Sigmoid colon (tissue), 7 donors: Measurements from ENCODE around the gene HIVEP3. TPM values are rescaled to one million over a fixed set of nuclear protein-coding genes. Genes with fewer than 3 reads are reported as not detected.
A peak's percentile ranks its signal among the peaks of the same experiment; 100 is the strongest.

Source experiments
- DNase-seq: peaks from one replicate; pipeline ENCODE4 v3.0.0-alpha.2; 2019
- H3K27ac ChIP-seq, 4 donors: fragments of 200-600 bp; sonication (generic); one replicate each; pipeline ENCODE4 v1.5.1; 2016 to 2019; ENCODE audit warnings: mild to moderate bottlenecking in 1 of 4
- H3K27me3 ChIP-seq, 3 donors: fragments of 200-600 bp; sonication (generic); one replicate each; pipeline ENCODE4 v1.5.1; 2019; ENCODE audit warnings: mild to moderate bottlenecking in 1 of 3
- H3K36me3 ChIP-seq, 4 donors: fragments of 200-600 bp; sonication (generic); one replicate each; pipeline ENCODE4 v1.5.1; 2016 to 2019
- H3K4me1 ChIP-seq, 4 donors: fragments of 200-600 bp; sonication (generic); one replicate each; pipeline ENCODE4 v1.5.1; 2017 to 2019
- H3K4me3 ChIP-seq, 4 donors: fragments of 200-600 bp; sonication (generic); one replicate each; pipeline ENCODE4 v1.5.1; 2017 to 2019; ENCODE audit warnings: mild to moderate bottlenecking in 2 of 4, moderate library complexity in 1 of 4
- H3K9me3 ChIP-seq, 4 donors: fragments of 200-600 bp in 3 of 4; sonication (generic) in 3 of 4; one replicate each; pipeline versions ENCODE4 v1.5.1 to v1.6.1; 2013 to 2019
- EP300 ChIP-seq, 4 donors: sonication (generic); formaldehyde crosslinking; IDR thresholded peaks; one replicate each; pipeline ENCODE4 v1.6.1; 2017; ENCODE audit warnings: antibody characterized with exemption in 4 of 4
- POLR2A ChIP-seq, 2 donors: fragments of 450-650 bp; IDR thresholded peaks; one replicate each; pipeline ENCODE4 v1.6.1; 2016; ENCODE audit warnings: antibody characterized with exemption in 2 of 2, mild to moderate bottlenecking in 2 of 2, moderate library complexity in 2 of 2
- POLR2AphosphoS5 ChIP-seq, 4 donors: sonication (generic); formaldehyde crosslinking; IDR thresholded peaks; one replicate each; pipeline ENCODE4 v1.6.1; 2017; ENCODE audit warnings: antibody characterized with exemption in 4 of 4
- WGBS, 2 donors: extraction: QIAGEN DNeasy Blood & Tissue Kit; methylation state at CpG; one replicate each; pipeline ENCODE4 v1.1.7; 2013; 5-methylcytosine and 5-hydroxymethylcytosine counted together
- intact Hi-C: fragments of 100-400 bp; cut with DNase I; formaldehyde crosslinking; loops from one replicate; pipeline ENCODE4 v1.15.1; 2023
- polyA plus RNA-seq, 3 donors: library from polyadenylated mRNA; stranded (reverse); fragments of 200-250 nt; gene quantifications; one replicate each; pipeline ENCODE4 v1.2.3, GENCODE V29; 2013
- total RNA-seq, 4 donors: library from RNA; depleted of rRNA; stranded (reverse); fragments of >200 nt; gene quantifications; one replicate each; pipeline ENCODE4 v1.1.0, GENCODE V29; 2016
- TF ChIP-seq, protein P1 (sequence below), 4 experiments: fragments of 450-650 bp in 3 of 4; fragments of 200-600 bp in 1 of 4; IDR thresholded peaks; one replicate each; pipeline ENCODE4 v1.5.1; 2016 to 2019; ENCODE audit warnings: antibody characterized with exemption in 4 of 4, mild to moderate bottlenecking in 3 of 4, moderate library complexity in 2 of 4
- donor health status: healthy with polysubstance abuse.
- donor health status: Bipolar disorder and iron deficiency.
- donor health status: healthy.

Gene HIVEP3
- total and polyA plus RNA-seq, 7 donors = 1.4 to 7.8 (median 3.2) TPM

DNA sequence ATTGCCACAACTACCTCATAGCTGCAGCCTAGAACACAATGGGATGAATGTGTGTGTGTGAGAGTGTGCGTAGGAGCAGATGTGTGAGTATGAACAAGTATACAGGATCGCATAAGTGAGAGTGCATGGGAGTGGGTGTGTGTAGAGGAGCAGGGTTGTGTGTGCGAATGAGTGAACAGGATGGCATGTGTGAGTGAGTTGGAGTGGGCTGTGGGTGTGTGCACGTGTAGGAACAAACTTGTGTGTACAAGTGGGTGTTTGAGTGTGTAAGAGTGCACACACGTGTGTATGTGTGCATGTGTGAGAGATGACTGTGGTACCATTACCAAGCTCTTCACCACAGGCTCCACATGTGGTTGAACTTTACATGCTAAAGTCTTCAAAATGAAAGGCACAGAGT, 258.8 kb downstream of the HIVEP3 start:
- DNase-seq = peak; percentile 2
- Histone ChIP-seq H3K4me1 (peaks cover 0 to 22% (median 15%) of the 10 kb centered on the region in 4 donors), H3K27ac (no peak overlapping the region), H3K9me3 (no peaks in the 10 kb centered on the region), H3K27me3 (no peaks in the 10 kb centered on the region), H3K36me3 (no peaks in the 10 kb centered on the region), H3K4me3 (no peak overlapping the region)
- intact Hi-C loops = no loop called here
- WGBS, 2 donors = 86 to 93% methylated on average over 5 of the region's 5 CpGs
- no peak for TF ChIP-seq POLR2AphosphoS5 (IDR thresholded peaks at IDR 0.05)
- TF ChIP-seq, protein P1, sequence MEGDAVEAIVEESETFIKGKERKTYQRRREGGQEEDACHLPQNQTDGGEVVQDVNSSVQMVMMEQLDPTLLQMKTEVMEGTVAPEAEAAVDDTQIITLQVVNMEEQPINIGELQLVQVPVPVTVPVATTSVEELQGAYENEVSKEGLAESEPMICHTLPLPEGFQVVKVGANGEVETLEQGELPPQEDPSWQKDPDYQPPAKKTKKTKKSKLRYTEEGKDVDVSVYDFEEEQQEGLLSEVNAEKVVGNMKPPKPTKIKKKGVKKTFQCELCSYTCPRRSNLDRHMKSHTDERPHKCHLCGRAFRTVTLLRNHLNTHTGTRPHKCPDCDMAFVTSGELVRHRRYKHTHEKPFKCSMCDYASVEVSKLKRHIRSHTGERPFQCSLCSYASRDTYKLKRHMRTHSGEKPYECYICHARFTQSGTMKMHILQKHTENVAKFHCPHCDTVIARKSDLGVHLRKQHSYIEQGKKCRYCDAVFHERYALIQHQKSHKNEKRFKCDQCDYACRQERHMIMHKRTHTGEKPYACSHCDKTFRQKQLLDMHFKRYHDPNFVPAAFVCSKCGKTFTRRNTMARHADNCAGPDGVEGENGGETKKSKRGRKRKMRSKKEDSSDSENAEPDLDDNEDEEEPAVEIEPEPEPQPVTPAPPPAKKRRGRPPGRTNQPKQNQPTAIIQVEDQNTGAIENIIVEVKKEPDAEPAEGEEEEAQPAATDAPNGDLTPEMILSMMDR (IDR thresholded peaks at IDR 0.05) = no peak
- no peak for TF ChIP-seq POLR2A (IDR thresholded peaks at IDR 0.05)
- TF ChIP-seq EP300 (IDR thresholded peaks at IDR 0.05) = no peak

DNA sequence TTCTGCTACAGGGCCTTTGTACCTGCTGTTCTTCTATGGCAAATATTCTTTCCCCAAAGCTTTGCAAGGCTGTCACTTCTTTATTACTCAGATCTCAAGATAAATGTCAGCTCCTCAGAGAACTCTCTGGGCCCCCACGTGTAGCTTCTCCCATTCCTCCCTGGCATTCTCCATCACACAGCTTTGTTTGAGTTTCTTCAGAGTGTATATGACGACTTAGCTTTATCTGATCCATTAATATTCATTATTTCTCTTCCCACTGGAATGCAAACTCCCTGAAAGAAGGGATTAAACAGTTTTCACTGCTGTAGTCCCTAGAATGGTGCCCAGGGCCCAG, 259.6 kb downstream of the HIVEP3 start:
- TF ChIP-seq, protein P1 (IDR thresholded peaks at IDR 0.05) = no peak
- TF ChIP-seq POLR2A (IDR thresholded peaks at IDR 0.05) (no peak), POLR2AphosphoS5 (IDR thresholded peaks at IDR 0.05) (no peak), EP300 (IDR thresholded peaks at IDR 0.05) (no peak)
- WGBS, 2 donors = 76 to 80% methylated on average over 2 of the region's 2 CpGs
- peaks cover 0 to 22% (median 15%) of the 10 kb centered on the region in 4 donors for H3K4me1 ChIP-seq

DNA sequence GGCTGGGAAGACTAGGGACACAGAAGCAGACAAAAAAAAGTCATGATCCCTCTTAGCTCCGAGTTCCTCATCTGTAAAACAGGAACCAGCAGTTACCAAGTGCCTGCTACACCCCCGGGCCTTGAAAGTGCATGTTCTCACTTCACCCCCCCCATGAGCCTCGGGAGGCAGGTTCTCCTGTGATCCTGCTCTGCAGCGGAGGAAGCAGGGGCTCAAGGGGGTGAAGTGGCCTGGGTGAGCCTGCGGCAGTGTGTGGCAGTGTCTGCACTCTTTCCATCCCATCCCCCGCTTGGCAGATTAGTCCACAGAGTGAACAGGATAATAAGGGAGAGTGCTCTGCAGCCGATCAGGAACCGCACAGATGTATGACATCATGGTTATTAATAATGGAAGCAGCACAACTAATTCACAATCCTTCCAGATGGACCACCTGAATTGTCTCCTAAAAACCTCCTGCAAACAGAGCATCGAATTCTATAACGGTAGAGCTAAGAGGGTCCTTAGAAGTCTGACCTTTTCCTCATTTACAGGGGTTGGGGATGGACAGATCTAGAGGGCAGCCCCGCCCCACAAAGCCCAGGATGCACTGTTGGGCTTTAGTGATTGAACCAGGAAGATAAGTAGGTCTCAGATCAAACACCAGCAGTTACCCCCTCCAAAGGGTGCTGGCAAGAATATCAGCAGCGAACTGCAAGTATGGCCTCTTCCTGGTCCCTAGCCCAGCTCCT, 260.1 kb downstream of the HIVEP3 start:
- Histone ChIP-seq H3K27ac (no peak overlapping the region), H3K4me3 (no peak overlapping the region), H3K9me3 (no peaks in the 10 kb centered on the region), H3K4me1 (peaks cover 0 to 22% (median 15%) of the 10 kb centered on the region in 4 donors), H3K27me3 (no peaks in the 10 kb centered on the region), H3K36me3 (no peaks in the 10 kb centered on the region)
- TF ChIP-seq, protein P1 (IDR thresholded peaks at IDR 0.05) = no peak
- TF ChIP-seq POLR2A (IDR thresholded peaks at IDR 0.05) = no peak
- TF ChIP-seq EP300 (IDR thresholded peaks at IDR 0.05) = no peak
- TF ChIP-seq POLR2AphosphoS5 (IDR thresholded peaks at IDR 0.05) = no peak
- 71 to 89% methylated on average over 12 of the region's 12 CpGs for WGBS, 2 donors
- intact Hi-C loops = no loop called here
- DNase-seq = peak; percentile 56

More for the DNA sequence above, 259.6 kb downstream of the HIVEP3 start:
- no peaks in the 10 kb centered on the region for H3K9me3 ChIP-seq
- intact Hi-C loops = no loop called here
- no peak overlapping the region for H3K27ac ChIP-seq
- no peak for DNase-seq
- H3K27me3 ChIP-seq = no peaks in the 10 kb centered on the region
- no peaks in the 10 kb centered on the region for H3K36me3 ChIP-seq
- no peak overlapping the region for H3K4me3 ChIP-seq

DNA sequence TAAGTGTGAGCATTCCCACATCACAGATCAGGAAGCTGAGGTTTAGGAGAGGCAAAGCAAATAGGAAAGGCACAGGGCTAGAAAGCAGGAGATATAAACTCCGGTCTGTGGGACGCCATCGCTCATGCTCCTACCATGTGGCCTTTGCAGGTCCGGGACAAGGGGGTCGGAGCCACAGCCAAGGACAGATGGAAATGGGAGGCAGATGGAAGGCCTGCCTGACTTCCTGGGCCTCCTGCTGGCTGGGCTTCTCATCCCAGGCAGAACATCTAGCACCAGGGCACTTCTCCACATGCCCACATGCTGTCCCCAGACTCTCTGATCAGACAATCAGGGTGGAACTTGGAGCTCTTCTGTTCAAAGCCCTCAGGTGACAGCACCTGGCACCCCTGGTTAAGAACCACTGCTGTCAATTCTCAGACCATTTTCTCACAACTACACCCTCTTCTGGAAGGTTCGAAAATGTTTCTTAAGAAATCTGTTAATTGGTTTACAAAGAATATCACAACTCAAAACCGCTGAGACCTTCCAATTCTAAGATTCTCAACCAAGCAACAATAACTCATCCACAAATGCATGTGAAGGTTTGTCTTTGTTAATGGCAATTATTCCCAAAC, 260.9 kb downstream of the HIVEP3 start:
- Histone ChIP-seq H3K4me1 (peaks cover 0 to 18% (median 11%) of the 10 kb centered on the region in 4 donors), H3K27ac (no peak overlapping the region), H3K9me3 (no peaks in the 10 kb centered on the region), H3K36me3 (no peaks in the 10 kb centered on the region), H3K27me3 (no peaks in the 10 kb centered on the region), H3K4me3 (no peak overlapping the region)
- 88 to 94% methylated on average over 7 of the region's 7 CpGs for WGBS, 2 donors
- peak; percentile 28 for DNase-seq
- no peak for TF ChIP-seq POLR2A (IDR thresholded peaks at IDR 0.05)
- TF ChIP-seq POLR2AphosphoS5 (IDR thresholded peaks at IDR 0.05) = no peak
- no peak for TF ChIP-seq EP300 (IDR thresholded peaks at IDR 0.05)
- TF ChIP-seq, protein P1 (IDR thresholded peaks at IDR 0.05) = no peak
- intact Hi-C loops = no loop called here
